Mesenchymal stem cell (in vitro differentiated cells and primary cell): Measurements from ENCODE around the gene THBS4.

Experiments
- DNase-seq: peaks from one replicate; pipeline ENCODE4 v3.0.0-alpha.2; 2013
- H2AFZ ChIP-seq: one replicate; pipeline ENCODE4 v1.6.1; 2013; ENCODE audit warnings: low read depth, mild to moderate bottlenecking, control low read depth, inconsistent platforms, low read length, moderate library complexity
- H2AK5ac ChIP-seq: 2 replicates; pipeline ENCODE4 v1.6.1; 2013; ENCODE audit warnings: low read length, moderate library complexity, mild to moderate bottlenecking, inconsistent platforms; ENCODE audit not compliant: severe bottlenecking
- H2BK120ac ChIP-seq: one replicate; pipeline ENCODE4 v1.6.1; 2013; ENCODE audit warnings: low read depth, mild to moderate bottlenecking, inconsistent platforms, low read length, moderate library complexity
- H2BK12ac ChIP-seq, 2 experiments: one replicate each; pipeline ENCODE4 v1.6.1; 2013; ENCODE audit warnings: inconsistent platforms in 2 of 2, low read length in 2 of 2, mild to moderate bottlenecking in 2 of 2, moderate library complexity in 2 of 2, control low read depth in 1 of 2
- H2BK15ac ChIP-seq: one replicate; pipeline ENCODE4 v1.6.1; 2013; ENCODE audit warnings: mild to moderate bottlenecking, low read depth, inconsistent platforms; ENCODE audit not compliant: poor library complexity, severe bottlenecking
- H2BK5ac ChIP-seq: 2 replicates; pipeline ENCODE4 v1.6.1; 2013; ENCODE audit warnings: low read depth, mild to moderate bottlenecking, low read length, control low read depth, inconsistent platforms; ENCODE audit not compliant: poor library complexity, severe bottlenecking
- H3K14ac ChIP-seq, 2 experiments: one replicate each; pipeline ENCODE4 v1.6.1; 2013; ENCODE audit warnings: inconsistent platforms in 2 of 2, low read length in 2 of 2, control low read depth in 1 of 2, mild to moderate bottlenecking in 1 of 2, moderate library complexity in 1 of 2
- H3K18ac ChIP-seq, 2 experiments: one replicate each; pipeline ENCODE4 v1.6.1; 2013; ENCODE audit warnings: inconsistent platforms in 2 of 2, low read length in 2 of 2, control low read depth in 1 of 2, low read depth in 1 of 2, mild to moderate bottlenecking in 1 of 2
- H3K23ac ChIP-seq, 2 experiments: one replicate each; pipeline ENCODE4 v1.6.1; 2013; ENCODE audit warnings: inconsistent platforms in 2 of 2, low read length in 2 of 2, mild to moderate bottlenecking in 2 of 2, moderate library complexity in 2 of 2, control low read depth in 1 of 2
- H3K27ac ChIP-seq: 2 replicates; pipeline ENCODE4 v1.5.1; 2013; ENCODE audit warnings: mild to moderate bottlenecking, moderate library complexity, low read length, control low read depth, inconsistent platforms; ENCODE audit not compliant: poor library complexity, severe bottlenecking
- H3K27me3 ChIP-seq, 2 experiments: 2 replicates each; pipeline versions ENCODE4 v1.6.1 to v1.7.0; 2013; ENCODE audit warnings: low read length in 2 of 2, mild to moderate bottlenecking in 2 of 2, moderate library complexity in 2 of 2, control low read depth in 1 of 2, inconsistent platforms in 1 of 2; ENCODE audit not compliant: control insufficient read depth in 1 of 2, insufficient read depth in 1 of 2
- H3K36me3 ChIP-seq, 2 experiments: 2 replicates each; pipeline versions ENCODE4 v1.6.1 to v1.7.0; 2013; ENCODE audit warnings: low read length in 2 of 2, control low read depth in 1 of 2, inconsistent platforms in 1 of 2, low read depth in 1 of 2, mild to moderate bottlenecking in 1 of 2; ENCODE audit not compliant: insufficient read depth in 2 of 2, control insufficient read depth in 1 of 2
- H3K4ac ChIP-seq, 2 experiments: one replicate each; pipeline ENCODE4 v1.6.1; 2013; ENCODE audit warnings: inconsistent platforms in 2 of 2, low read length in 2 of 2, mild to moderate bottlenecking in 2 of 2, moderate library complexity in 2 of 2, control low read depth in 1 of 2, low read depth in 1 of 2
- H3K4me1 ChIP-seq: 2 replicates; pipeline ENCODE4 v1.6.1; 2013; ENCODE audit warnings: low read depth, low read length, control low read depth; ENCODE audit not compliant: control insufficient read depth, insufficient read depth
- H3K4me2 ChIP-seq: 2 replicates; pipeline ENCODE4 v1.6.1; 2013; ENCODE audit warnings: low read length, mild to moderate bottlenecking, inconsistent platforms; ENCODE audit not compliant: poor library complexity, severe bottlenecking
- H3K4me3 ChIP-seq, 2 experiments: 2 replicates each; pipeline versions ENCODE4 v1.5.1 to v1.7.0; 2013; ENCODE audit warnings: low read length in 2 of 2, mild to moderate bottlenecking in 2 of 2, control low read depth in 1 of 2, low read depth in 1 of 2; ENCODE audit not compliant: insufficient read depth in 1 of 2
- H3K79me1 ChIP-seq: replicated peaks from 2 replicates; pipeline ENCODE4 v1.6.1; 2013; ENCODE audit warnings: mild to moderate bottlenecking, control low read depth, low read length, inconsistent platforms; ENCODE audit not compliant: poor library complexity, severe bottlenecking
- H3K9ac ChIP-seq: 2 replicates; pipeline ENCODE4 v1.7.0; 2013; ENCODE audit warnings: mild to moderate bottlenecking, low read length, moderate library complexity
- H3K9me3 ChIP-seq: 2 replicates; pipeline ENCODE4 v1.7.0; 2013; ENCODE audit warnings: mild to moderate bottlenecking, low read length; ENCODE audit not compliant: control insufficient read depth
- H4K8ac ChIP-seq: one replicate; pipeline ENCODE4 v1.6.1; 2013; ENCODE audit warnings: inconsistent platforms, mild to moderate bottlenecking, low read length, moderate library complexity
- H4K91ac ChIP-seq: one replicate; pipeline ENCODE4 v1.6.1; 2013; ENCODE audit warnings: mild to moderate bottlenecking, low read length, inconsistent platforms
- WGBS: methylation state at CpG from one replicate; pipeline ENCODE4 v1.1.7; 2013; ENCODE audit warnings: mixed read lengths; 5-methylcytosine and 5-hydroxymethylcytosine counted together

The THBS4 gene

DNA sequence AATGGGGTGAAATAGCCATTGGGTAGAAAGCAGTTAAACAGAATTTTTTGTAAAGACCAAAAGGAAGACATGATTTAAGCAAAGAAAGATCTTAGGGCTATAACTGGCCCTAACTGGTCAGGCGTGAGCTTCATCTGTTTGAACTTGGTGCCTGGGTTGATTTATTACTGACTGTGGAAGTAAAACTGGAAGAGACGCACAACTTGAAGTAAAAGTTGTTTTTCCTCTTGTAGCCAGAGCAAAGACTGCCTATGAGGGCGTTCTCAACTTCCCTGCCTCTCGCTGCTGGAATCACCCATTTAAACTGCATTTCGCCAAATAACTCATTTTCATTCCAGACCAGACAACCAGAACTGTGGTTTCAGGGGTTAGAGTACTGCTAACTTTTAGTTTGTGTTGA, 1.5 kb downstream of the THBS4 start:
- Histone ChIP-seq H2AFZ (no peak overlapping the region), H2BK5ac (no peak overlapping the region), H3K4me1 (peaks cover 7% of the 10 kb centered on the region), H3K9me3 (no peaks in the 10 kb centered on the region), H3K27ac (no peak overlapping the region), H2BK120ac (no peak overlapping the region), H2BK15ac (no peak overlapping the region), H4K8ac (no peak overlapping the region), H3K18ac (no peak overlapping the region), H4K91ac (no peak overlapping the region), H2AK5ac (no peak overlapping the region), H3K27me3 (peaks cover 62 to 91% of the 10 kb centered on the region in 2 experiments), H2BK12ac (no peak overlapping the region), H3K14ac (no peak overlapping the region), H3K79me1 (no peaks in the 10 kb centered on the region), H3K4me2 (no peak overlapping the region), H3K4me3 (no peak overlapping the region), H3K23ac (no peak overlapping the region), H3K9ac (no peak overlapping the region), H3K36me3 (no peaks in the 10 kb centered on the region), H3K4ac (no peak overlapping the region)
- WGBS, result 75% methylated on average over 4 of the region's 5 CpGs
- no peak for DNase-seq

DNA sequence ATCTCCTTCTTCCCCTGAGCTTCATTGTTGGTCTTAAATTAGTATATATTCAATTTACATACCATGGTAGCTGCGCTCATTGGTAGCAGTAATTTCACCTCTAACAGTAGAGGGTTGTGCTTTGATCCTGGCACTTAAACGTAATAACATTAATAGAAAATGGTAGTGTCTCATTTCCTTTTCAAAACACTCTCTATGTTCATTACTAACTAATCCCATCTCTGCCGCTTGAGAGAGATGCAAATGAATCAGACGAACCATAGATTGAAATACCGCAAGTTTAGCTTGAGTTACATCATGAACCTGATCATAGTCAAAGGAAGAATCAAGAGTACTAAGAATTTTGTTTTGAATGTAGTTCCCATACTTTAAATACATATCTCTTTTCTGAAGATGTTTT, 2.2 kb downstream of the THBS4 start:
- Histone ChIP-seq H2BK15ac (no peak overlapping the region), H3K27ac (no peak overlapping the region), H3K27me3 (peaks cover 63 to 95% of the 10 kb centered on the region in 2 experiments), H3K9ac (no peak overlapping the region), H2BK12ac (no peak overlapping the region), H3K23ac (no peak overlapping the region), H3K36me3 (no peaks in the 10 kb centered on the region), H2BK5ac (no peak overlapping the region), H3K4ac (no peak overlapping the region), H2AK5ac (no peak overlapping the region), H3K18ac (no peak overlapping the region), H3K4me1 (peaks cover 7% of the 10 kb centered on the region), H4K91ac (no peak overlapping the region), H3K4me2 (no peak overlapping the region), H4K8ac (no peak overlapping the region), H3K4me3 (no peak overlapping the region), H2BK120ac (no peak overlapping the region), H3K79me1 (no peaks in the 10 kb centered on the region), H2AFZ (no peak overlapping the region), H3K14ac (no peak overlapping the region), H3K9me3 (no peaks in the 10 kb centered on the region)
- no peak for DNase-seq
- 94% methylated on average over 2 of the region's 5 CpGs for WGBS

DNA sequence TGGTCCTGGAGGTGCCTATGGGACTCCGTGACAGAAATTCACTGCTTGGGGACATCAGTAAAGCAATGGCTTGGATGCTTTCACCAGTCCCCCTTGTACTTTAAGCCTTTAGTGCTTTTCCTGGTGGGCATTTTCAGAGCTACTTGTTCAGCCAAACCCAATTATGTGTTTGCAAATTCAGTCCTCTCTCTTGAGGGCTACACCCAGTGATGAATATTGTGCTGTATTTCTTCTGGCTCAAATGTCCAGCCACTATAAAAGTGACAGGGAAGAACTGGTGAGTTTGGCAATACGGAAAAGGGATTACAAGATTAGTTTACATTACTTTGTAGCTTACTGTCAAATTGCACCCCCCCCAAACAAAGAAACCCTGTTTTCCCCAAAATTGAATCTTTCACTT, 4.5 kb downstream of the THBS4 start:
- H2BK120ac ChIP-seq, result no peak overlapping the region
- H3K36me3 ChIP-seq, result no peaks in the 10 kb centered on the region
- H3K18ac ChIP-seq, result no peak overlapping the region
- H4K91ac ChIP-seq, result no peak overlapping the region
- H2BK5ac ChIP-seq, result no peak overlapping the region
- H2BK15ac ChIP-seq, result no peak overlapping the region
- H3K79me1 ChIP-seq, result no peaks in the 10 kb centered on the region
- H2BK12ac ChIP-seq, result no peak overlapping the region
- no peak overlapping the region for H3K4me2 ChIP-seq
- no peak overlapping the region for H3K23ac ChIP-seq
- no peak overlapping the region for H3K14ac ChIP-seq
- H3K27me3 ChIP-seq, result peaks cover 52 to 80% of the 10 kb centered on the region in 2 experiments
- WGBS, result 68% methylated on average over 2 of the region's 2 CpGs
- no peak for DNase-seq
- no peak overlapping the region for H3K9ac ChIP-seq
- no peaks in the 10 kb centered on the region for H3K9me3 ChIP-seq
- H3K4ac ChIP-seq, result no peak overlapping the region
- H2AK5ac ChIP-seq, result no peak overlapping the region
- no peak overlapping the region for H3K27ac ChIP-seq
- H4K8ac ChIP-seq, result no peak overlapping the region
- H3K4me1 ChIP-seq, result peaks cover 7% of the 10 kb centered on the region
- no peak overlapping the region for H2AFZ ChIP-seq
- H3K4me3 ChIP-seq, result no peak overlapping the region

DNA sequence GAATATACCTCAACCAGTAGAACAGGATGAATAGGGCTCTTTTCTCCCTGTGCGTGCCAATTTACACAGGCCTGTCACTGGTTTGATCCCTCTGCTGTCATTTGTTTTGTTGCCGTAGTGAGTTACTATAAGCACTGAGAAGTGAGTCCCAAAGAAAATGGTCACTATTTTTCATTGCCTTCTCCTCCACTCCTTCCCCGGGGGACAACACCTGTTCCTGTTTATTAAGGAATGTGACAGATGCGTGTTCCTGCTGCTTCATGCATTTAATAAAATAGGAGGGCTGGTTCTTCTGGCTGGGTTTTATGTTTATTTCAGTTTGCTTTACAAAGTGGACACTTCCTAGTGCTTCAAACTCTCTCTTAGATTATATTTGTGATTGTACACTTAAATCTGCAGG, 6.4 kb downstream of the THBS4 start:
- Histone ChIP-seq H3K9ac (no peak overlapping the region), H3K4me3 (no peak overlapping the region), H2BK5ac (no peak overlapping the region), H3K9me3 (no peaks in the 10 kb centered on the region), H2AK5ac (no peak overlapping the region), H3K27me3 (peaks cover 35 to 65% of the 10 kb centered on the region in 2 experiments), H4K91ac (no peak overlapping the region), H3K4ac (no peak overlapping the region), H3K36me3 (no peaks in the 10 kb centered on the region), H2BK15ac (no peak overlapping the region), H3K14ac (no peak overlapping the region), H2BK120ac (no peak overlapping the region), H3K79me1 (no peaks in the 10 kb centered on the region), H2AFZ (no peak overlapping the region), H4K8ac (no peak overlapping the region), H3K27ac (no peak overlapping the region), H2BK12ac (no peak overlapping the region), H3K18ac (no peak overlapping the region), H3K4me1 (no peaks in the 10 kb centered on the region), H3K23ac (no peak overlapping the region), H3K4me2 (no peak overlapping the region)
- 73% methylated on average over 4 of the region's 4 CpGs for WGBS
- no peak for DNase-seq
